Activated naive CD8-positive, alpha-beta T cell treated with anti-CD3 and anti-CD28 coated beads for 36 hours (primary cell): ENCODE results near the gene CCNL1. TPM values are rescaled to one million over a fixed set of nuclear protein-coding genes. Genes with fewer than 3 reads are reported as not detected.
"Not testable (repeated sequence)": the region's sequence is repeated elsewhere in the genome, so short reads cannot be mapped to it uniquely, and the experiment has no call there.

ENCODE experiments used
- DNase-seq: peaks from one replicate; pipeline ENCODE4 v3.0.0; 2021
- H3K27ac Mint-ChIP-seq: one replicate; pipeline ENCODE4 v1.8.0; 2022; ENCODE audit warnings: mild to moderate bottlenecking, moderate library complexity, mixed read lengths
- H3K27me3 Mint-ChIP-seq: one replicate; pipeline ENCODE4 v1.8.0; 2022; ENCODE audit warnings: mild to moderate bottlenecking, mixed read lengths
- H3K36me3 Mint-ChIP-seq: one replicate; pipeline ENCODE4 v1.8.0; 2021; ENCODE audit warnings: mild to moderate bottlenecking, mixed read lengths
- H3K4me1 Mint-ChIP-seq: one replicate; pipeline ENCODE4 v1.8.0; 2021; ENCODE audit warnings: mixed read lengths
- H3K4me3 Mint-ChIP-seq: one replicate; pipeline ENCODE4 v1.8.0; 2022; ENCODE audit warnings: mild to moderate bottlenecking, moderate library complexity, mixed read lengths
- H3K9me3 Mint-ChIP-seq: one replicate; pipeline ENCODE4 v1.8.0; 2022; ENCODE audit warnings: mixed read lengths
- total RNA-seq, 2 experiments: library from RNA; stranded (reverse); gene quantifications; one replicate each; pipeline ENCODE4 v1.2.3, GENCODE V29; 2021

The CCNL1 gene
- total RNA-seq, 2 experiments from 2014 or later = 139 to 156 TPM

- Mint-ChIP-seq H3K9me3 (peaks cover 7% of the 10 kb centered on the region), H3K27ac (peak overlapping the region; percentile 38), H3K36me3 (peaks cover 38% of the 10 kb centered on the region), H3K4me1 (peaks cover 17% of the 10 kb centered on the region), H3K4me3 (peak overlapping the region; percentile 88), H3K27me3 (no peaks in the 10 kb centered on the region)
- DNase-seq = no peak
Measured at GRCh38 chr3:157176934-157177333, 17.0 kb upstream of the CCNL1 start.

- peaks cover 19% of the 10 kb centered on the region for H3K4me1 Mint-ChIP-seq
- peak overlapping the region; percentile 88 for H3K4me3 Mint-ChIP-seq
- peaks cover 35% of the 10 kb centered on the region for H3K36me3 Mint-ChIP-seq
- H3K27ac Mint-ChIP-seq = peak overlapping the region; percentile 99
- DNase-seq = peak; percentile 17
- peaks cover 4% of the 10 kb centered on the region for H3K9me3 Mint-ChIP-seq
- H3K27me3 Mint-ChIP-seq = no peaks in the 10 kb centered on the region
Measured at GRCh38 chr3:157175691-157176507, 16.0 kb upstream of the CCNL1 start.

GRCh38 chr3:157174649-157175498, 14.9 kb upstream of the CCNL1 start:
- Mint-ChIP-seq H3K9me3 (peaks cover 4% of the 10 kb centered on the region), H3K27me3 (no peaks in the 10 kb centered on the region)

GRCh38 chr3:157174290-157174648, 14.3 kb upstream of the CCNL1 start:
- peaks cover 2% of the 10 kb centered on the region for H3K9me3 Mint-ChIP-seq
- H3K36me3 Mint-ChIP-seq = peaks cover 21% of the 10 kb centered on the region

More at GRCh38 chr3:157174649-157175498, 14.9 kb upstream of the CCNL1 start:
- H3K4me1 Mint-ChIP-seq = peaks cover 19% of the 10 kb centered on the region
- peak overlapping the region; percentile 88 for H3K4me3 Mint-ChIP-seq
- peak overlapping the region; percentile 99 for H3K27ac Mint-ChIP-seq
- peaks cover 27% of the 10 kb centered on the region for H3K36me3 Mint-ChIP-seq
- peak; percentile 98 for DNase-seq

GRCh38 chr3:157173343-157173742, 13.4 kb upstream of the CCNL1 start:
- not testable (repeated sequence) for H3K27me3 Mint-ChIP-seq, DNase-seq, H3K4me3 Mint-ChIP-seq, H3K9me3 Mint-ChIP-seq, H3K27ac Mint-ChIP-seq
- Mint-ChIP-seq H3K36me3 (peaks cover 16% of the 10 kb centered on the region), H3K4me1 (peaks cover 17% of the 10 kb centered on the region)

More at GRCh38 chr3:157174290-157174648, 14.3 kb upstream of the CCNL1 start:
- H3K27ac Mint-ChIP-seq = peak overlapping the region; percentile 99
- H3K27me3 Mint-ChIP-seq = no peaks in the 10 kb centered on the region
- peak overlapping the region; percentile 88 for H3K4me3 Mint-ChIP-seq
- peaks cover 17% of the 10 kb centered on the region for H3K4me1 Mint-ChIP-seq
- peak; percentile 13 for DNase-seq

- Mint-ChIP-seq H3K27ac (no peak overlapping the region), H3K4me1 (peaks cover 15% of the 10 kb centered on the region), H3K4me3 (no peak overlapping the region), H3K36me3 (peaks cover 10% of the 10 kb centered on the region), H3K9me3 (no peaks in the 10 kb centered on the region), H3K27me3 (no peaks in the 10 kb centered on the region)
- DNase-seq = no peak
Measured at GRCh38 chr3:157172746-157173145, 12.8 kb upstream of the CCNL1 start.

GRCh38 chr3:157170861-157171260, 10.9 kb upstream of the CCNL1 start:
- no peak overlapping the region for H3K27ac Mint-ChIP-seq
- H3K4me1 Mint-ChIP-seq = peaks cover 11% of the 10 kb centered on the region
- H3K27me3 Mint-ChIP-seq = no peaks in the 10 kb centered on the region

GRCh38 chr3:157167371-157168042, 7.6 kb upstream of the CCNL1 start:
- Mint-ChIP-seq H3K9me3 (no peaks in the 10 kb centered on the region), H3K27ac (no peak overlapping the region), H3K4me1 (peaks cover 7% of the 10 kb centered on the region), H3K27me3 (no peaks in the 10 kb centered on the region), H3K4me3 (no peak overlapping the region), H3K36me3 (peaks cover 12% of the 10 kb centered on the region)
- DNase-seq = no peak

More at GRCh38 chr3:157170861-157171260, 10.9 kb upstream of the CCNL1 start:
- Mint-ChIP-seq H3K4me3 (no peak overlapping the region), H3K9me3 (no peaks in the 10 kb centered on the region), H3K36me3 (peaks cover 3% of the 10 kb centered on the region)
- DNase-seq = no peak

GRCh38 chr3:157166561-157166960, 6.6 kb upstream of the CCNL1 start:
- DNase-seq = no peak
- no peaks in the 10 kb centered on the region for H3K27me3 Mint-ChIP-seq

GRCh38 chr3:157166115-157166514, 6.2 kb upstream of the CCNL1 start:
- Mint-ChIP-seq H3K27ac (no peak overlapping the region), H3K4me1 (peaks cover 12% of the 10 kb centered on the region), H3K9me3 (no peaks in the 10 kb centered on the region), H3K27me3 (no peaks in the 10 kb centered on the region), H3K36me3 (peaks cover 19% of the 10 kb centered on the region), H3K4me3 (no peak overlapping the region)
- DNase-seq = no peak

More at GRCh38 chr3:157166561-157166960, 6.6 kb upstream of the CCNL1 start:
- Mint-ChIP-seq H3K36me3 (peaks cover 15% of the 10 kb centered on the region), H3K4me1 (peaks cover 10% of the 10 kb centered on the region), H3K9me3 (no peaks in the 10 kb centered on the region), H3K4me3 (no peak overlapping the region), H3K27ac (no peak overlapping the region)

GRCh38 chr3:157163217-157163953, 3.4 kb upstream of the CCNL1 start:
- no peak for DNase-seq
- Mint-ChIP-seq H3K27ac (no peak overlapping the region), H3K36me3 (peaks cover 39% of the 10 kb centered on the region), H3K4me3 (no peak overlapping the region), H3K27me3 (no peaks in the 10 kb centered on the region), H3K4me1 (peaks cover 20% of the 10 kb centered on the region), H3K9me3 (no peaks in the 10 kb centered on the region)

- H3K4me3 Mint-ChIP-seq, H3K9me3 Mint-ChIP-seq, DNase-seq, H3K27me3 Mint-ChIP-seq: not testable (repeated sequence)
- peaks cover 27% of the 10 kb centered on the region for H3K4me1 Mint-ChIP-seq
- peak overlapping the region; percentile 38 for H3K27ac Mint-ChIP-seq
- H3K36me3 Mint-ChIP-seq = peaks cover 47% of the 10 kb centered on the region
Measured at GRCh38 chr3:157162620-157163019, 2.7 kb upstream of the CCNL1 start.

GRCh38 chr3:157160658-157161424, 894 bp upstream of the CCNL1 start:
- peaks cover 60% of the 10 kb centered on the region for H3K36me3 Mint-ChIP-seq

More at GRCh38 chr3:157160658-157161424, 894 bp upstream of the CCNL1 start:
- no peaks in the 10 kb centered on the region for H3K9me3 Mint-ChIP-seq
- peak overlapping the region; percentile 98 for H3K27ac Mint-ChIP-seq
- H3K4me3 Mint-ChIP-seq = peak overlapping the region; percentile 96
- H3K4me1 Mint-ChIP-seq = peaks cover 37% of the 10 kb centered on the region
- DNase-seq = peak; percentile 72
- no peaks in the 10 kb centered on the region for H3K27me3 Mint-ChIP-seq
